GM20431 (cell line): ENCODE results near the gene POLR1D.

ENCODE experiments used
- in situ Hi-C: fragments of 300-500 bp; cut with MseI, MboI; formaldehyde crosslinking; loops from one replicate; pipeline ENCODE4 v1.15.0; 2020; ENCODE audit warnings: low sequenced_read_pairs; ENCODE audit not compliant: unreplicated experiment

The POLR1D gene

DNA sequence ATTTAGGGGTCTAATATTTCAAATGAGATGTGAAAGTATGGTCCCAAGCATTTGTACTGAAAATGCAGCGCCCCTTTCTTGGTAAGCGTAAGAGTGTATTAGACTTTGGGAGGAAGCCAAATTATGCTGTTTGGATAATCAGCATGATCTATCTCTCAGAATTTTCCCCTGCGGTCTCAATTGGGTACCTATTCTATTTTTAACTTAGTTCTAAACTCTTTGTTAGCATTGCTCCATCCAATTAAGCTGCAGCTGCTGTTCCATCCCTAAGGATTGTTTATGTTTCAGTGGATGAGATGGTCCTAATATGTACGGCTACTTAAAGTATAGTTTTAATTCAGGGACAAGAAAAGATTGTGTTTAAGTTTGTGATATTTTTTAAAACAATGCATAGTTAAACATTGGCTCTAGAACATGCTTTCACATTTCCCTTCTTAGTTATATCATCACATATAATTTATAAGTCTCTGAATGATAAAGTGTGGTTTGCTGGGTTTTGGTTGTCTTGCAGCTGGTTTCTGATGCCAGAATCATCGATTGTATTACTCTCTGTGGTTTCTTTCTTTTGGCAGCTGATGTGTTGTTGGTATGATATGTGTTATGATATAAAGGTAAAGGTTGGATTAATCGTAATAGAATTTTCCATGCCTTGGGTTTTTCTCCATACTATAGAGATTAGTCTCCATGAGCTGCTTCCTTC is 15.0 kb downstream of the POLR1D start:
- in situ Hi-C loops: no loop called here

DNA sequence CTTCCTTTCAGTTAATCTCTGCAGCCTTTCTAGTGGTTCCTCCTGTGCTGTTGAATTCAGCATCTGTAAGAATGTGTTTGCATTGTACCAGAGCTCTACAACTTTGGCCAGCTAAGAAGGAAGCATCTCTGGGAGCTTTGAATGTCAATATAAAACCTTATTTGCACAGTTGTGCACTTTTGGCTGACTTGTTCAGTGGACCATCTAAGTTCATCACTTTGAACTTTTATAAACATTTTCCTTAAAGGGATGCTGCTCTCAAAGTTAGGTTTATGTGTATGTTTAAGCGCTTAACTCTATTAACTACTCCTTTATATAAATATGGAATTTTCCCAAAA is 15.6 kb downstream of the POLR1D start:
- in situ Hi-C loops: no loop called here

DNA sequence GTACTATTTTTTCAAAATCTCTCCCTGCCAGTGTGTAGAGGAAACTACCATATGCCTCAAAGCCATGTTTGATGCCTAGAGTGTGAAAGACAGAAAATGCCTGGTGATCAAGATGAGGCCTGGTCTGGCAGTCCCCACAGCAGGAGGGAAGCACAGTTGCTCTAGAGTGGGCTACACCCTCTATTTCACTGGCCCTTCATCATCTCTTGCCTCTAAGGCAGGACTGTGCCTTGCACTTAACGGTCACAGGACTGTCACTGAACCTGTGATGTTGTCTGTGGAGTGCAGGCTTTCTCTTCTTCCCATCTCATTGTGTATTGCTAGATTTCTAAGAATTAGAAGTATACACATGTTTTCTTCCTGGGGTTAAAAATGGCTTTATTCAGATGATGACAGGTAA is 16.3 kb downstream of the POLR1D start:
- in situ Hi-C loops: no loop called here

- in situ Hi-C loops: no loop called here
Observed at GRCh38 chr13:27638521-27638920, 16.8 kb downstream of the POLR1D start.

DNA sequence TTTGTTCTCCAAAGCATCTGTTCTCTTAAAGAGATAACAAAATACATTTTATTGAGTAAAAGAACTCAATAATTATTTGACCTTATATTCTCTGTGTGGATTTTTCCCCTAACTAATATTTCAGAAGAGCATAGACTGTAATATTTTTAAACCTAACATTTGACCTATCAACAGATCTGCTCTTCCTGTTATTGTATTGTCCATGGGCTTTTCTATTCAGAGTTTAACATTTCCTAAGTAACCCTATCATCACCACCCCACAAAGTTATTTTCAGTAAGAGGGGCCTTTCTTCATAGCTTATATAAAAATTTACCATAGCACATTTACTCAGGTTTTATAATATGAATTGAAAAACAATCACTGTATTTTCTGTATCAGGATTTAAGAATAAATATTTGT is 17.5 kb downstream of the POLR1D start:
- in situ Hi-C loops: no loop called here

GRCh38 chr13:27641711-27642502 is 20.2 kb downstream of the POLR1D start:
- in situ Hi-C loops: no loop called here

GRCh38 chr13:27643334-27644132 is 21.8 kb downstream of the POLR1D start:
- in situ Hi-C loops: no loop called here

- in situ Hi-C loops: no loop called here
Observed at GRCh38 chr13:27644302-27644701, 22.6 kb downstream of the POLR1D start.

- in situ Hi-C loops: no loop called here
Observed at GRCh38 chr13:27650312-27650711, 28.6 kb downstream of the POLR1D start.

DNA sequence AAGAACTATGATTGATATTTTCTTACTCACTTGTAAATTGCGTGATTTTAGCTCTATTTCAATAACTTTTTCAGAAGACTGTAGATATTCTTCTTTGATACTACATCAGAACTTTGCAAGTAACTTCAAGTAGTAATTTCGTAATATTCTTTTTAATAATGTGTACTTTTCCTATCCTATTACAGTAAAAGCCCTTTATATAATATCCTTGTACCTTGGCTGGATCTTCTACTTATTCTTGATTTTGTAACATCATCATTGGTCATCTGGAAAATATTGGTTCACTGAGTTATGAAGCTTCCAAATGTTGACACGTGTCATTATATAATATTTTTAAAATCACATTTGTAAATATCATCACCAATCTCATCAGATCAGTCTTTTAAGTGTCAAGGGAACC is 32.4 kb downstream of the POLR1D start:
- in situ Hi-C loops: no loop called here

DNA sequence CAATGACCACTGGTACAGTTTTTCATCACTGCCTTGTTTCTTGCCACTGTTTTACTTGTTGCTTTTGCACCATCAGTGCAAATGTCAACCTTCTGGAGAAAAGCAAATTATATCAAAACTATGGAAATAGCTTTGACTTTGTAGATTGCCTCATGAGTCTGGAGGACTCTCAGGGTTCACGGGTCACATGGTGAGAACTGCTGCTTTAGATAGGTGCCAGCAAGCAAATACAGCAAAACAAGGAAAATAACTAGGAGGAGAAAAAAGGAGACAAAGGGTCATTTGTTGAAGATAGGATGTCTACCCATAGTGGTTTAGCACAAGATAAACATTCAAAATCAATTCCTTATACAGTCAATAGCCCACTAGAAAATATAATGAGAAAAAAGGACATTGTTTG is 33.1 kb downstream of the POLR1D start:
- in situ Hi-C loops: no loop called here

DNA sequence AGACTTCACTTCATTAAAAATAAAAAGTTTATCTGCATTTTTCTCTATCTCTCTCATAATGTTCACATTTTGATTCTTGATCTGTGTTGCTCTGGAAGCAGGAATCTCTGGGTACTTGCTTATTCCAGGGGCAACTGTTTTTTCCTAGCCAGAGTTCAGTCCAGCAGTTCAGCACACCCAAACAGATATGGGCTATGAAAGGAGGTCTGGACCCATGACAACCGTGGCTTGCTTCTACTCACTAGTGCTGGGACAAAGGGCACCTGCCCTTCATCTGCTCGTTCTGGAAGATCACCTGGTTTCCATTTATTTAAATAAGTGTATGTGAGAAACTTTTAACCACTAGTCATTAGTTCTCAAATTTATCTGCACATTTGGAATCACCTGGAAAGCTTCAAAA is 36.0 kb downstream of the POLR1D start:
- in situ Hi-C loops: no loop called here

DNA sequence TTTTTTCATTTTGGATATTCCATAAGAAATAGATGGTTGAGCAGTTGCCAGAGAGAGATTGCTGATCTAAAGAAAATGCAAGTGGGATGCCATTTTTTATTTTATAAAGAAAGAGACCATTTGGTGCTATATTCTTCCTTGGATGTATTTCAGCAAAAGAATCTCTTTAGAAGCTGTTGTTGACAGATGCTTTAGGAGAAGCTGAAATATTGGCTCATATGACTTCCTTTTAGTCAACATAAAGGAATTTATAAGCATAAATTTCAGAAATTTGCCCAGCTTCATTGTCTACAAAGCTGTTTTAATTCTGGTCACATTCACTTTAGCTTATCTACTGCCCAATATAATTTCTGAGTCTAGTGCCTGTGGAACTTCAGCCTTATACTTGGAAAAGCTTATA is 36.9 kb downstream of the POLR1D start:
- in situ Hi-C loops: no loop called here

GRCh38 chr13:27659145-27659865 is 37.6 kb downstream of the POLR1D start:
- in situ Hi-C loops: no loop called here

- in situ Hi-C loops: no loop called here
Observed at GRCh38 chr13:27660511-27660910, 38.8 kb downstream of the POLR1D start.

DNA sequence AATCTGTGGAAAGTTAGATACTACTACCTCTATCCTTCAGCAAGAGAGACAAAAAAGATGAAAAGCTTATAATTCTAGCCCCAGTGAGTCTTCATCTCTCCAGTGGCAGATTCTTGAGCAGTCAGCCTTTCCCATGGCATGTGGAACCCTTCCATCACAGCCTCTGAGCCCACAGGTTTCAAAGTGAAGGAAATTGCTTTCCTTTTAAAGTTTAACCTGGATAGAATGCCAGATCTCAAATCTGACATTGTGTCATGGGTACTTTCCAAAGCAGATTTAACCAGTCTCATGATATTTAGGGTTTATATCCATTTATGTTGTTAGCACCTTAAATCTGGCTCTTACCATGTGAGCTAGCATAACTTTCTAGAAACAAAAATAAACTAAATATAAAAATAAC is 39.3 kb downstream of the POLR1D start:
- in situ Hi-C loops: no loop called here

- in situ Hi-C loops: no loop called here
Observed at GRCh38 chr13:27662738-27663470, 41.2 kb downstream of the POLR1D start.

DNA sequence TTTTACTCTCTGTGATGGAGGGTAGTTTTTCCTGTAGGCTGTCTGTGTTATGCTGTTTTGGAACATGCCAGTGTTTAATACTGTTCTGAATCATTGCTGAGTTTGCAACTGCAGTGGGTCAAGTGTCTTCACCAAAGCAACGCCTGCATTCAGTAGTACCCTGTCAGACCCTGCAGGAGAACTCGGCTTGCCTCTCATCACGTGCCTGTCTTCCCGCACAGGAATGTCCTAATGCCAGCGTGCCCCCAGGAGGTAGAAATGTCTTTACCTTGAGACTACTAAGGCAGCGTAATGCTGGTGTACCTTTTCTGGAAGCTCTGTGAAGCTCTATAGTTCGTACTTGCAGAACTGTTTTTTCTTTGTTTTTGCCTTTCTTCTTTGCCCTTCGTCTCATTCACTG is 42.3 kb downstream of the POLR1D start:
- in situ Hi-C loops: no loop called here

DNA sequence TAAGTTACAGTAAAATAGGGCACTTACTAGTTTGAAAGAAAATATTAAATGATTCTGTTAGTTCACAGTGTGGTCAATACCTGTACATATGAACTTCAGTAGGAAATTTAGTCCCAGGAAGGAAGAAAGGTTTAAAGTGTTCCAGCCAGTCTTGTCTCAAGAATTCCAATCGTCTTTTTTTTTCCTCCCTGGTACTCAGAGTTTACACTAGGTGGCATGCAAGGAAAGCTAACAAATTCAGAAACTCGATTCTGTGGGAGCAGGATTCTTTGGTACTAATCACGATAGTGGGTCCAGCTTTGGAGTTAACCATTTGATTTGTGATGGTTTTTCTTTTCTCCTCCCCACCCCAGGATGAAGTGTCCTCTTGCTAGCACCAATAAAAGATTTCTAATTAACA is 43.6 kb downstream of the POLR1D start:
- in situ Hi-C loops: no loop called here

DNA sequence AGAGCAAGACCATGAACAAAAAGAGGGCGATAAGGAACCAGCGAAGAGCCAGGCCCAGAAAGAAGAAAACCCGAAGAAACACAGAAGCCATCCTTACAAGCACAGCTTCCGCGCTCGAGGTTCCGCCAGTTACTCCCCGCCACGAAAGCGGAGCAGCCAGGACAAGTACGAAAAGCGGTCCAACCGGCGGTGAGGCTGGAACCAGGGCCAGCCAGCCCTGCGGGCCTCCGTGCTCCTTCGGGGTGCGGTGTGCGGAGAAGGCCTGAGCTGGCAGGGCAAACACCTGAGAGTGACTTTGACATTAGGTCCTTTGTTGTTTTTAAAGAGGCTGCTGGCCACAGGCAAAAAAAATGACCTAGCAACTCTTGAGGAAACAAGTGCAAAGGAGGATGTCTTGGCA is 44.1 kb downstream of the POLR1D start:
- in situ Hi-C loops: no loop called here
